Measurements from ENCODE around the gene PAH.

The PAH gene

GRCh38 chr12:102950107-102950949, 33.3 kb upstream of the PAH start:
- DNase-seq, result no peak

- DNase-seq, result peak in 5 of 6 experiments; percentile 16 to 54 (median 34)
These were observed 31.9 kb upstream of the PAH start for GRCh38 chr12:102948941-102949352.

GRCh38 chr12:102946042-102946441, 29.0 kb upstream of the PAH start:
- no peak for DNase-seq

- no peak for DNase-seq
These were observed 22.7 kb upstream of the PAH start for GRCh38 chr12:102939670-102940222.

- no peak for DNase-seq
These were observed 22.0 kb upstream of the PAH start for GRCh38 chr12:102939059-102939458.

- DNase-seq, result no peak
These were observed 16.1 kb upstream of the PAH start for GRCh38 chr12:102933168-102933567.

- no peak for DNase-seq
These were observed 10.2 kb upstream of the PAH start for GRCh38 chr12:102927220-102927619.

GRCh38 chr12:102921240-102921639, 4.2 kb upstream of the PAH start:
- no peak for DNase-seq

GRCh38 chr12:102920271-102920670, 3.2 kb upstream of the PAH start:
- DNase-seq, result no peak

GRCh38 chr12:102918840-102919239, 1.8 kb upstream of the PAH start:
- DNase-seq, result no peak

GRCh38 chr12:102916252-102917025, 605 bp downstream of the PAH start:
- DNase-seq, result no peak

- no peak for DNase-seq
These were observed 3.4 kb downstream of the PAH start for GRCh38 chr12:102913453-102914226.

- DNase-seq, result no peak
These were observed 4.8 kb downstream of the PAH start for GRCh38 chr12:102912258-102912657.

- DNase-seq, result no peak
These were observed 5.7 kb downstream of the PAH start for GRCh38 chr12:102911320-102911719.

- no peak for DNase-seq
These were observed 6.3 kb downstream of the PAH start for GRCh38 chr12:102910792-102911191.

GRCh38 chr12:102910137-102910536, 6.9 kb downstream of the PAH start:
- DNase-seq, result no peak

- DNase-seq, result no peak
These were observed 9.1 kb downstream of the PAH start for GRCh38 chr12:102907918-102908317.

- no peak for DNase-seq
These were observed 11.8 kb downstream of the PAH start for GRCh38 chr12:102905229-102905628.

GRCh38 chr12:102903337-102904007, 13.6 kb downstream of the PAH start:
- DNase-seq, result no peak

- DNase-seq, result no peak
These were observed 15.0 kb downstream of the PAH start for GRCh38 chr12:102902093-102902492.

GRCh38 chr12:102900389-102900788, 16.7 kb downstream of the PAH start:
- no peak for DNase-seq

- DNase-seq, result no peak
These were observed 21.0 kb downstream of the PAH start for GRCh38 chr12:102896067-102896466.

All from stimulated activated naive CD4-positive, alpha-beta T cell (primary cell).